NCI-H345 (cell line): ENCODE data around the gene UMOD.
"Not testable (repeated sequence)": the region's sequence is repeated elsewhere in the genome, so short reads cannot be mapped to it uniquely, and the experiment has no call there.

Source experiments
- DNase-seq: peaks from one replicate; lab custom pipeline; 2025; lab: John Stamatoyannopoulos, UW

Gene UMOD

GRCh38 chr16:20321051-20321450, 31.5 kb downstream of the UMOD start:
- not testable (repeated sequence) for DNase-seq

- no peak for DNase-seq
Observed at GRCh38 chr16:20320592-20320991, 31.9 kb downstream of the UMOD start.

- DNase-seq = no peak
Observed at GRCh38 chr16:20320178-20320577, 32.3 kb downstream of the UMOD start.

GRCh38 chr16:20319406-20319805, 33.1 kb downstream of the UMOD start:
- DNase-seq = no peak

GRCh38 chr16:20318437-20318836, 34.1 kb downstream of the UMOD start:
- no peak for DNase-seq

GRCh38 chr16:20318006-20318405, 34.5 kb downstream of the UMOD start:
- no peak for DNase-seq

- DNase-seq = no peak
Observed at GRCh38 chr16:20317117-20317516, 35.4 kb downstream of the UMOD start.

- no peak for DNase-seq
Observed at GRCh38 chr16:20316715-20317114, 35.8 kb downstream of the UMOD start.

GRCh38 chr16:20315764-20316163, 36.8 kb downstream of the UMOD start:
- no peak for DNase-seq

GRCh38 chr16:20314575-20314974, 37.9 kb downstream of the UMOD start:
- no peak for DNase-seq

GRCh38 chr16:20313741-20314140, 38.8 kb downstream of the UMOD start:
- no peak for DNase-seq

GRCh38 chr16:20312536-20313095, 39.9 kb downstream of the UMOD start:
- DNase-seq = not testable (repeated sequence)

GRCh38 chr16:20311548-20311947, 41.0 kb downstream of the UMOD start:
- no peak for DNase-seq

- DNase-seq = no peak
Observed at GRCh38 chr16:20310421-20311395, 41.8 kb downstream of the UMOD start.

GRCh38 chr16:20309786-20310185, 42.7 kb downstream of the UMOD start:
- DNase-seq = no peak

- DNase-seq = no peak
Observed at GRCh38 chr16:20308801-20309590, 43.5 kb downstream of the UMOD start.

GRCh38 chr16:20308266-20308665, 44.2 kb downstream of the UMOD start:
- no peak for DNase-seq

GRCh38 chr16:20307791-20308190, 44.7 kb downstream of the UMOD start:
- no peak for DNase-seq

- no peak for DNase-seq
Observed at GRCh38 chr16:20307240-20307671, 45.3 kb downstream of the UMOD start.

- no peak for DNase-seq
Observed at GRCh38 chr16:20306401-20306800, 46.1 kb downstream of the UMOD start.

- no peak for DNase-seq
Observed at GRCh38 chr16:20303012-20303411, 49.5 kb downstream of the UMOD start.

- DNase-seq = no peak
Observed at GRCh38 chr16:20302389-20302788, 50.1 kb downstream of the UMOD start.

- DNase-seq = no peak
Observed at GRCh38 chr16:20301840-20302239, 50.7 kb downstream of the UMOD start.
